ENCODE data around the gene TEKT3. TPM values are rescaled to one million over a fixed set of nuclear protein-coding genes. Genes with fewer than 3 reads are reported as not detected.

The TEKT3 gene
- total RNA-seq, 1 donor from 2014 or later = 0.42 TPM

GRCh38 chr17:15281909-15282308 lies 59.5 kb downstream of the TEKT3 start:
- no peaks in the 10 kb centered on the region for H3K27me3 Mint-ChIP-seq (ENCODE audit: low read depth)
- peaks cover 6% of the 10 kb centered on the region for H3K4me1 Mint-ChIP-seq
- peaks cover 6% of the 10 kb centered on the region for H3K9me3 Mint-ChIP-seq
- no peak for TF ChIP-seq CTCF (conservative IDR thresholded peaks at IDR 0.05)
- H3K36me3 Mint-ChIP-seq (ENCODE audit: low read depth) = no peaks in the 10 kb centered on the region
- no peak for DNase-seq (ENCODE audit: low read depth, low spot score)
- H3K4me3 Mint-ChIP-seq = no peak overlapping the region
- H3K27ac Mint-ChIP-seq (ENCODE audit: unreplicated experiment) = no peak overlapping the region

GRCh38 chr17:15278924-15279477 lies 62.4 kb downstream of the TEKT3 start:
- H3K4me1 Mint-ChIP-seq = peaks cover 6% of the 10 kb centered on the region
- no peaks in the 10 kb centered on the region for H3K27me3 Mint-ChIP-seq (ENCODE audit: low read depth)
- no peak overlapping the region for H3K27ac Mint-ChIP-seq (ENCODE audit: unreplicated experiment)
- TF ChIP-seq CTCF (conservative IDR thresholded peaks at IDR 0.05) = no peak
- peaks cover 11% of the 10 kb centered on the region for H3K9me3 Mint-ChIP-seq
- H3K36me3 Mint-ChIP-seq (ENCODE audit: low read depth) = no peaks in the 10 kb centered on the region
- no peak for DNase-seq (ENCODE audit: low read depth, low spot score)
- no peak overlapping the region for H3K4me3 Mint-ChIP-seq

DNA sequence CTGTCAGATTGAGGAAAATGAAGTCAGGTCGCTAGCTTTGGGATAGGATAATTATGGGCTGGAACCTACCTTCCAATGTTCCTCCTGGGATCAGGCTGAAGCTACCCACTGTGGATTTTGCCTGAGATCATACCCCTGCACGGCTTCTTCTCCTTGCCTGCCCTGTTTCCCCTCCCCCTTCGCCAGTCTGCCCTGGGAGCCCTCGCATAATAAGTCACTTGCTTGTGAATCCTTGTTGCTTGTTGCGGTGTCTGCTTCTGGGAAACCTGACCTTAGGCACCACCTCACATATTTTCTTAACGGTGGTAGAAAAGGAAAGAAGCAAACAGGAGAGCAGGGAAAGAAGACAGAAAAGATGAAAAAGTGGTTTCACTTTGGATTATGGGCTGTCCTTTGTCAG lies 63.0 kb downstream of the TEKT3 start:
- Mint-ChIP-seq H3K9me3 (peaks cover 13% of the 10 kb centered on the region), H3K4me1 (peaks cover 8% of the 10 kb centered on the region), H3K27ac (ENCODE audit: unreplicated experiment) (peak overlapping the region; percentile 62), H3K27me3 (ENCODE audit: low read depth) (no peaks in the 10 kb centered on the region), H3K4me3 (no peak overlapping the region), H3K36me3 (ENCODE audit: low read depth) (no peaks in the 10 kb centered on the region)
- no peak for TF ChIP-seq CTCF (conservative IDR thresholded peaks at IDR 0.05)
- no peak for DNase-seq (ENCODE audit: low read depth, low spot score)

- no peaks in the 10 kb centered on the region for H3K27me3 Mint-ChIP-seq (ENCODE audit: low read depth)
- no peak for TF ChIP-seq CTCF (conservative IDR thresholded peaks at IDR 0.05)
- peaks cover 17% of the 10 kb centered on the region for H3K4me1 Mint-ChIP-seq
- H3K27ac Mint-ChIP-seq (ENCODE audit: unreplicated experiment) = no peak overlapping the region
- H3K36me3 Mint-ChIP-seq (ENCODE audit: low read depth) = no peaks in the 10 kb centered on the region
- H3K4me3 Mint-ChIP-seq = no peak overlapping the region
- H3K9me3 Mint-ChIP-seq = peaks cover 7% of the 10 kb centered on the region
- no peak for DNase-seq (ENCODE audit: low read depth, low spot score)
These were observed 67.4 kb downstream of the TEKT3 start for GRCh38 chr17:15274017-15274416.

GRCh38 chr17:15273141-15273793 lies 68.1 kb downstream of the TEKT3 start:
- Mint-ChIP-seq H3K27me3 (ENCODE audit: low read depth) (no peaks in the 10 kb centered on the region), H3K4me1 (peaks cover 14% of the 10 kb centered on the region), H3K36me3 (ENCODE audit: low read depth) (no peaks in the 10 kb centered on the region), H3K4me3 (no peak overlapping the region), H3K27ac (ENCODE audit: unreplicated experiment) (no peak overlapping the region), H3K9me3 (peaks cover 7% of the 10 kb centered on the region)
- no peak for DNase-seq (ENCODE audit: low read depth, low spot score)
- no peak for TF ChIP-seq CTCF (conservative IDR thresholded peaks at IDR 0.05)
